Small intestine (tissue), 7 donors: Measurements from ENCODE around the gene FUT8. TPM values are rescaled to one million over a fixed set of nuclear protein-coding genes. Genes with fewer than 3 reads are reported as not detected.

Experiments
- DNase-seq, 2 donors: peaks; one replicate each; pipeline versions ENCODE4 v3.0.0 to v3.0.0-alpha.2; 2013
- FAIRE-seq: peaks from 2 replicates; lab custom pipeline; 2012; peaks lifted over from hg19 to GRCh38; lab: Jason Lieb, UNC
- H3K27ac ChIP-seq, 3 donors: one replicate each; pipeline ENCODE4 v1.5.1; 2013; ENCODE audit warnings: low read length in 2 of 3, mild to moderate bottlenecking in 2 of 3, control low read depth in 1 of 3, inconsistent platforms in 1 of 3, low read depth in 1 of 3, moderate library complexity in 1 of 3
- H3K27me3 ChIP-seq, 3 donors: one replicate each; pipeline ENCODE4 v1.6.1; 2013; ENCODE audit warnings: low read length in 3 of 3, inconsistent platforms in 1 of 3; ENCODE audit not compliant: control insufficient read depth in 3 of 3, insufficient read depth in 3 of 3
- H3K36me3 ChIP-seq, 3 donors: one replicate each; pipeline ENCODE4 v1.6.1; 2013; ENCODE audit warnings: low read length in 3 of 3, inconsistent platforms in 1 of 3, low read depth in 1 of 3, mild to moderate bottlenecking in 1 of 3, moderate library complexity in 1 of 3; ENCODE audit not compliant: control insufficient read depth in 3 of 3, insufficient read depth in 2 of 3
- H3K4me1 ChIP-seq, 3 donors: one replicate each; pipeline ENCODE4 v1.6.1; 2013; ENCODE audit warnings: low read length in 2 of 3, inconsistent platforms in 1 of 3, low read depth in 1 of 3, mild to moderate bottlenecking in 1 of 3, moderate library complexity in 1 of 3; ENCODE audit not compliant: control insufficient read depth in 3 of 3, insufficient read depth in 2 of 3
- H3K4me3 ChIP-seq, 3 donors: one replicate each; pipeline ENCODE4 v1.5.1; 2013; ENCODE audit warnings: low read length in 3 of 3, control low read depth in 1 of 3, inconsistent platforms in 1 of 3, low read depth in 1 of 3, mild to moderate bottlenecking in 1 of 3, moderate library complexity in 1 of 3
- H3K9me3 ChIP-seq, 2 donors: one replicate each; pipeline ENCODE4 v1.6.1; 2013; ENCODE audit warnings: low read depth in 1 of 2, low read length in 1 of 2; ENCODE audit not compliant: control insufficient read depth in 2 of 2, insufficient read depth in 1 of 2
- WGBS, 3 donors: extraction: QIAGEN DNeasy Blood & Tissue Kit; methylation state at CpG; one replicate each; pipeline ENCODE4 v1.1.7; 2013; 5-methylcytosine and 5-hydroxymethylcytosine counted together
- polyA plus RNA-seq, 4 donors: library from polyadenylated mRNA; stranded (reverse) in 3 of 4; unstranded in 1 of 4; fragments of 200-250 nt in 3 of 4; fragments of 120-200 nt in 1 of 4; gene quantifications; one replicate each; pipeline versions ENCODE4 v1.2.1 to v1.2.3, GENCODE V29; 2013
- donor health status: healthy with polysubstance abuse.
- donor health status: control.
- donor health status: control.
- donor health status: Bipolar disorder and iron deficiency.
- donor health status: healthy.

Gene FUT8
- polyA plus RNA-seq, 4 donors = 4.7 to 81.3 (median 28.6) TPM

DNA sequence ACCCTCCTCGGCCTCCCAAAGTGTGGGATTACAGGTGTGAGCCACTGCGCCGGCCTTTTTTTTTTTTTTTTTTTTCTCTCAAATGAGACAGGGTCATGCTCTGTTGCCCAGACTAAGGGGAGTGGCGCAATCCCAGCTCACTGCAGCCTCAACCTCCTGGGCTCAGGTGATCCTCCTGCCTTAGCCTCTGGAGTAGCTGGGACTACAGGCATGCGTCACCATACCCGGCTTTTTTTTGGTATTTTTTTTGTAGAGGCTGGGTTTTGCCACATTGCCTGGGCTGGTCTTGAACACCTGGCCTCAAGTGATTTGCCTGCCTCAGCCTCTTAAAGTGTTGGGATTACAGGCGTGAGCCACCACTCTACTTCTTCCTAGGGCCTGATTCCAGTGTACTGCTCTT lies 18.7 kb downstream of the FUT8 start:
- DNase-seq (no peak), FAIRE-seq (no peak)
- no peak overlapping the region for H3K4me3 ChIP-seq
- H3K27me3 ChIP-seq = no peaks in the 10 kb centered on the region
- peaks cover 0 to 7% (median 0%) of the 10 kb centered on the region in 3 donors for H3K36me3 ChIP-seq
- H3K27ac ChIP-seq = no peak overlapping the region
- WGBS, 3 donors = 94 to 99% (median 96%) methylated on average over 5 to 7 of the region's 7 CpGs
- H3K9me3 ChIP-seq = peaks cover 0 to 3% of the 10 kb centered on the region in 2 donors
- no peaks in the 10 kb centered on the region for H3K4me1 ChIP-seq

GRCh38 chr14:65431951-65432350 lies 19.4 kb downstream of the FUT8 start:
- Histone ChIP-seq H3K4me3 (no peak overlapping the region), H3K9me3 (peaks cover 0 to 3% of the 10 kb centered on the region in 2 donors), H3K27me3 (no peaks in the 10 kb centered on the region), H3K27ac (no peak overlapping the region), H3K4me1 (no peaks in the 10 kb centered on the region), H3K36me3 (peaks cover 0 to 7% (median 0%) of the 10 kb centered on the region in 3 donors)
- WGBS, 3 donors = 47 to 77% (median 61%) methylated on average over 1 of the region's 1 CpG
- FAIRE-seq (no peak), DNase-seq (no peak)

DNA sequence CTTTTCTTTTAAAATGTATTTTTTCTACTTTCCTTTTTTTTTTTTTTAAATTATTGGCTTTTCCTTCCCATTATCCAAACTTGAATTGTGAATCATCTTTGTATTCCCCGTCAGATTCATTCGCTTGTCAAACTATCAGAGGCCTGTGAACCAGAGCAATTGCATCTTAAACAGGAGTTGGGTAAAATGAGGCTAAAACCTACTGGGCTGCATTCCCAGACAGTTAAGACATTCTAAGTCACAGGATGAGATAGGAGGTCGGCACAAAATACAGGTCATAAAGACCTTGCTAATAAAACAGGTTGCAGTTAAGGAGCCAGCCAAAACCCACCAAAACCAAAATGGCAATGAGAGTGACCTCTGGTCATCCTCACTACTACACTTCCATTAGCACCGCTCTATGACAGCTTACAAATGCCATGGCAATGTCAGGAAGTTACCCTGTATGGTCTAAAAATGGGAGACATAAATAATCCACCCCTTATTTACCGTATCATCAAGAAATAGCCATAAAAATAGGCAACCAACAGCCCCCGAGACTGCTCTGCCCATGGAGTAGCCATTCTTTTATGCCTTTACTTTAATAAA lies 19.9 kb downstream of the FUT8 start:
- Histone ChIP-seq H3K27me3 (no peaks in the 10 kb centered on the region), H3K27ac (no peak overlapping the region), H3K9me3 (peaks cover 0 to 3% of the 10 kb centered on the region in 2 donors), H3K36me3 (peaks cover 0 to 7% (median 0%) of the 10 kb centered on the region in 3 donors), H3K4me1 (no peaks in the 10 kb centered on the region), H3K4me3 (no peak overlapping the region)
- DNase-seq = no peak
- FAIRE-seq = no peak
- WGBS, 3 donors = 76 to 80% (median 79%) methylated on average over 6 of the region's 6 CpGs

- H3K27ac ChIP-seq = no peak overlapping the region
- FAIRE-seq (no peak), DNase-seq (no peak)
- 92 to 93% (median 93%) methylated on average over 2 of the region's 2 CpGs for WGBS, 3 donors
- H3K4me3 ChIP-seq = no peak overlapping the region
- peaks cover 0 to 3% of the 10 kb centered on the region in 2 donors for H3K9me3 ChIP-seq
- no peaks in the 10 kb centered on the region for H3K4me1 ChIP-seq
- H3K36me3 ChIP-seq = peaks cover 0 to 7% (median 0%) of the 10 kb centered on the region in 3 donors
- H3K27me3 ChIP-seq = no peaks in the 10 kb centered on the region
Measured at GRCh38 chr14:65433157-65433556, 20.6 kb downstream of the FUT8 start.

DNA sequence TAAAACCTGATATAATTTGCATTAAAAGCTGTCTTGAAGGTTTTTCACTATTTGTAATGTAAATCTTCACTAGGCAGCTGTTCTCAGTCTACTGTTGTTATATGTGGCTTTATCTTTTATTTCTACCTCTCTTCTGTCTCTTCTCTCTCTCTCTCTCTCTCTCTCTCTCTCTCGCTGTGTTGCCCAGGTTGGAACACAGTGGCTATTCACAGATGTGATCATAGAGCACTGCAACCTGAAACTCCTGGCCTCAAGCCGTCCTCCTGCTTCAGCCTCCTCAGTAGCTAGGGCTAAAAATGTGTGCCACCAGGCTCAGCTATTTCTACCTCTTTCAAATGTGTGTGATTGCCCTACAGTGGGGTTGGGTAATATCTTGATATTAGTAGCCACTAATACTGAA lies 21.1 kb downstream of the FUT8 start:
- H3K27ac ChIP-seq = no peak overlapping the region
- FAIRE-seq (no peak), DNase-seq (no peak)
- WGBS, 3 donors = 70 to 82% (median 74%) methylated on average over 2 of the region's 2 CpGs
- H3K4me1 ChIP-seq = peaks cover 0 to 4% (median 0%) of the 10 kb centered on the region in 3 donors
- peaks cover 0 to 7% (median 0%) of the 10 kb centered on the region in 3 donors for H3K36me3 ChIP-seq
- peaks cover 0 to 3% of the 10 kb centered on the region in 2 donors for H3K9me3 ChIP-seq
- H3K4me3 ChIP-seq = no peak overlapping the region
- H3K27me3 ChIP-seq = no peaks in the 10 kb centered on the region

GRCh38 chr14:65434216-65434850 lies 21.8 kb downstream of the FUT8 start:
- Histone ChIP-seq H3K27ac (no peak overlapping the region), H3K4me3 (no peak overlapping the region), H3K4me1 (peaks cover 0 to 4% (median 0%) of the 10 kb centered on the region in 3 donors), H3K36me3 (peaks cover 0 to 7% (median 0%) of the 10 kb centered on the region in 3 donors), H3K9me3 (peaks cover 0 to 3% of the 10 kb centered on the region in 2 donors), H3K27me3 (no peaks in the 10 kb centered on the region)
- 24 to 30% (median 26%) methylated on average over 3 of the region's 3 CpGs for WGBS, 3 donors
- DNase-seq (no peak), FAIRE-seq (no peak)

DNA sequence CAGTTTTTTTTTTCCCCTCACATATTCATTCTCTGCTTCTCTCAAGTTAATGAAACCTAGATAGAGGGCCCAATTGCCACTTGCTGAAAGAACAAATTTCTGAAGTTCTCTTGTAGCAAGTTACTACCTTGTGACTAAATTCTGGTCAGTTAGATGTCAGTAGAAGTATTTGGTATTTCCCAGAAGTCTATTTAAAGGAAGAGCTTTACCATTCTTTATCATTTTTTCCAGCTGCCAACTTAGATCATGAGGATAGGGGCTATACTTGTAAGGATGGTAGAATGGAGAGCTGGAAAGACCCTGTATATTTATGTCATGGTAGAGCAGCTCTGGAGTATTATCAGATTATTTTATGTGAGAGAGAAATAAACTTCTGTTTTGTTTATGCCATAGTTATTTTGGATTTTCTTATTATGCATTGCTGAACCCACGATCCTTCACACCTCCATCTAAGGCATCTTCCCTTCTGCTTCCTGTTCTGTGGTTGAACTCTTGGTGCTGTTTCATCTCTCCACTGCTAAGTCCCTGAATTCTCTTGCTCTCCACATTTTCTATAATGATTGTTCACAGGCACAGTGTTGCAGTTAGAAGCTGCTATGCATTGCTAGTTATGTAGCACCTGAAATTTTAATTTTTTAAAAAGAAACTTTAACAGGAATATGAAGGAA lies 25.9 kb downstream of the FUT8 start:
- H3K4me3 ChIP-seq = no peak overlapping the region
- no peaks in the 10 kb centered on the region for H3K27me3 ChIP-seq
- H3K27ac ChIP-seq = no peak overlapping the region
- WGBS, 3 donors = 57 to 75% (median 68%) methylated on average over 1 of the region's 1 CpG
- DNase-seq (no peak), FAIRE-seq (no peak)
- peaks cover 0 to 4% (median 0%) of the 10 kb centered on the region in 3 donors for H3K4me1 ChIP-seq
- peaks cover 0 to 3% of the 10 kb centered on the region in 2 donors for H3K9me3 ChIP-seq
- peaks cover 0 to 8% (median 0%) of the 10 kb centered on the region in 3 donors for H3K36me3 ChIP-seq

- peaks cover 0 to 8% (median 0%) of the 10 kb centered on the region in 3 donors for H3K36me3 ChIP-seq
- no peak overlapping the region for H3K4me3 ChIP-seq
- peaks cover 0 to 4% (median 0%) of the 10 kb centered on the region in 3 donors for H3K4me1 ChIP-seq
- peaks cover 0 to 3% of the 10 kb centered on the region in 2 donors for H3K9me3 ChIP-seq
- H3K27me3 ChIP-seq = no peaks in the 10 kb centered on the region
- H3K27ac ChIP-seq = no peak overlapping the region
- no peak for DNase-seq
- no peak for FAIRE-seq
Measured at GRCh38 chr14:65439117-65439516, 26.6 kb downstream of the FUT8 start.
